ENCODE measurements around the gene TIAM2. TPM values are rescaled to one million over a fixed set of nuclear protein-coding genes. Genes with fewer than 3 reads are reported as not detected.
A peak's percentile ranks its signal among the peaks of the same experiment; 100 is the strongest.

Gene TIAM2
- total and polyA plus RNA-seq, 10 of the 15 experiments (the other 5 are each of a cell fraction or from before 2014, with no cell fraction given) = 1.1 to 10.5 (median 2.3) TPM

GRCh38 chr6:155154158-155154830 is 159.2 kb downstream of the TIAM2 start:
- Histone ChIP-seq H3K27ac (ENCODE audit: control insufficient read depth, insufficient read depth) (no peak overlapping the region), H3K4me2 (ENCODE audit: control insufficient read depth, insufficient read depth) (0 out of 2 replicates have a peak overlapping the region, but pooled peaks have one; percentile 42), H3K79me2 (ENCODE audit: control insufficient read depth, insufficient read depth, low read length) (no peaks in the 10 kb centered on the region), H3K9me3 (replicated peaks; ENCODE audit: control insufficient read depth, insufficient read depth, low read length) (no peaks in the 10 kb centered on the region), H2AFZ (ENCODE audit: control insufficient read depth, low read depth, low read length) (peak overlapping the region; percentile 68), H3K36me3 (ENCODE audit: control insufficient read depth in 2 of 2, insufficient read depth in 2 of 2, low read length in 1 of 2) (no peaks in the 10 kb centered on the region), H4K20me1 (ENCODE audit: control insufficient read depth, insufficient read depth) (no peaks in the 10 kb centered on the region), H3K4me1 (ENCODE audit: control insufficient read depth, insufficient read depth, low read length) (peaks cover 16% of the 10 kb centered on the region), H3K9ac (ENCODE audit: control insufficient read depth, insufficient read depth, low read length) (no peak overlapping the region), H3K4me3 (no peak overlapping the region), H3K27me3 (replicated peaks in 1 of 2; ENCODE audit: control insufficient read depth in 2 of 2, insufficient read depth in 2 of 2, low read length in 1 of 2) (no peaks in the 10 kb centered on the region)
- CTCF ChIA-PET = interaction anchor here (1.0 to 3.5 kb wide), 3 partner anchors 14 to 225 kb away, joined by 3 to 23 read pairs (median 6); no protein-coding TSS in a partner anchor
- intact Hi-C loops (cut with micrococcal nuclease; ENCODE audit: unreplicated experiment) (no loop called here), in situ Hi-C loops (cut with MboI) (no loop called here)
- no TSS peak for BruUV-seq (replicated peaks)
- RAD21 ChIA-PET (ENCODE audit: unreplicated experiment) = no interaction called here
- DNase-seq (ENCODE audit: low read depth, low spot score) (no peak), FAIRE-seq (no peak), ATAC-seq (peak; percentile 38)
- SMC1A ChIA-PET (ENCODE audit: uncharacterized antibody, unreplicated experiment) = interaction anchor here (0.6 to 1.3 kb wide), 5 partner anchors 9 to 226 kb away, joined by 3 to 5 read pairs (median 4); no protein-coding TSS in a partner anchor
- WGBS (ENCODE audit: insufficient coverage, insufficient replicate concordance, low lambda C conversion rate, missing lambda C conversion rate) = 62% methylated on average over 11 of the region's 11 CpGs
- POLR2A ChIA-PET = interaction anchor here (0.6 kb wide), 1 partner anchor 31 kb away, joined by 5 read pairs; no protein-coding TSS in a partner anchor
- TF ChIP-seq, protein P1, sequence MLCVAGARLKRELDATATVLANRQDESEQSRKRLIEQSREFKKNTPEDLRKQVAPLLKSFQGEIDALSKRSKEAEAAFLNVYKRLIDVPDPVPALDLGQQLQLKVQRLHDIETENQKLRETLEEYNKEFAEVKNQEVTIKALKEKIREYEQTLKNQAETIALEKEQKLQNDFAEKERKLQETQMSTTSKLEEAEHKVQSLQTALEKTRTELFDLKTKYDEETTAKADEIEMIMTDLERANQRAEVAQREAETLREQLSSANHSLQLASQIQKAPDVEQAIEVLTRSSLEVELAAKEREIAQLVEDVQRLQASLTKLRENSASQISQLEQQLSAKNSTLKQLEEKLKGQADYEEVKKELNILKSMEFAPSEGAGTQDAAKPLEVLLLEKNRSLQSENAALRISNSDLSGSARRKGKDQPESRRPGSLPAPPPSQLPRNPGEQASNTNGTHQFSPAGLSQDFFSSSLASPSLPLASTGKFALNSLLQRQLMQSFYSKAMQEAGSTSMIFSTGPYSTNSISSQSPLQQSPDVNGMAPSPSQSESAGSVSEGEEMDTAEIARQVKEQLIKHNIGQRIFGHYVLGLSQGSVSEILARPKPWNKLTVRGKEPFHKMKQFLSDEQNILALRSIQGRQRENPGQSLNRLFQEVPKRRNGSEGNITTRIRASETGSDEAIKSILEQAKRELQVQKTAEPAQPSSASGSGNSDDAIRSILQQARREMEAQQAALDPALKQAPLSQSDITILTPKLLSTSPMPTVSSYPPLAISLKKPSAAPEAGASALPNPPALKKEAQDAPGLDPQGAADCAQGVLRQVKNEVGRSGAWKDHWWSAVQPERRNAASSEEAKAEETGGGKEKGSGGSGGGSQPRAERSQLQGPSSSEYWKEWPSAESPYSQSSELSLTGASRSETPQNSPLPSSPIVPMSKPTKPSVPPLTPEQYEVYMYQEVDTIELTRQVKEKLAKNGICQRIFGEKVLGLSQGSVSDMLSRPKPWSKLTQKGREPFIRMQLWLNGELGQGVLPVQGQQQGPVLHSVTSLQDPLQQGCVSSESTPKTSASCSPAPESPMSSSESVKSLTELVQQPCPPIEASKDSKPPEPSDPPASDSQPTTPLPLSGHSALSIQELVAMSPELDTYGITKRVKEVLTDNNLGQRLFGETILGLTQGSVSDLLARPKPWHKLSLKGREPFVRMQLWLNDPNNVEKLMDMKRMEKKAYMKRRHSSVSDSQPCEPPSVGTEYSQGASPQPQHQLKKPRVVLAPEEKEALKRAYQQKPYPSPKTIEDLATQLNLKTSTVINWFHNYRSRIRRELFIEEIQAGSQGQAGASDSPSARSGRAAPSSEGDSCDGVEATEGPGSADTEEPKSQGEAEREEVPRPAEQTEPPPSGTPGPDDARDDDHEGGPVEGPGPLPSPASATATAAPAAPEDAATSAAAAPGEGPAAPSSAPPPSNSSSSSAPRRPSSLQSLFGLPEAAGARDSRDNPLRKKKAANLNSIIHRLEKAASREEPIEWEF (IDR thresholded peaks at IDR 0.05; ENCODE audit: insufficient replicate concordance, low read depth, low read length) = no peak
- TF ChIP-seq RUNX3 (IDR thresholded peaks at IDR 0.05; ENCODE audit: low read length) = peak; percentile 73
- no peak for TF ChIP-seq NR2F1 (conservative IDR thresholded peaks at IDR 0.05)
- no peak for TF ChIP-seq ZNF384 (IDR thresholded peaks at IDR 0.05; ENCODE audit: borderline replicate concordance, low read depth, low read length)
- TF ChIP-seq ZBTB11 (CRISPR knock-in tag; IDR thresholded peaks at IDR 0.05) = no peak
- TF ChIP-seq CREM (IDR thresholded peaks at IDR 0.05; ENCODE audit: low read depth) = peak; percentile 22; the same call in 1 of the 2 replicates
- TF ChIP-seq FOXK2 (IDR thresholded peaks at IDR 0.05) = no peak
- TF ChIP-seq, protein P2, sequence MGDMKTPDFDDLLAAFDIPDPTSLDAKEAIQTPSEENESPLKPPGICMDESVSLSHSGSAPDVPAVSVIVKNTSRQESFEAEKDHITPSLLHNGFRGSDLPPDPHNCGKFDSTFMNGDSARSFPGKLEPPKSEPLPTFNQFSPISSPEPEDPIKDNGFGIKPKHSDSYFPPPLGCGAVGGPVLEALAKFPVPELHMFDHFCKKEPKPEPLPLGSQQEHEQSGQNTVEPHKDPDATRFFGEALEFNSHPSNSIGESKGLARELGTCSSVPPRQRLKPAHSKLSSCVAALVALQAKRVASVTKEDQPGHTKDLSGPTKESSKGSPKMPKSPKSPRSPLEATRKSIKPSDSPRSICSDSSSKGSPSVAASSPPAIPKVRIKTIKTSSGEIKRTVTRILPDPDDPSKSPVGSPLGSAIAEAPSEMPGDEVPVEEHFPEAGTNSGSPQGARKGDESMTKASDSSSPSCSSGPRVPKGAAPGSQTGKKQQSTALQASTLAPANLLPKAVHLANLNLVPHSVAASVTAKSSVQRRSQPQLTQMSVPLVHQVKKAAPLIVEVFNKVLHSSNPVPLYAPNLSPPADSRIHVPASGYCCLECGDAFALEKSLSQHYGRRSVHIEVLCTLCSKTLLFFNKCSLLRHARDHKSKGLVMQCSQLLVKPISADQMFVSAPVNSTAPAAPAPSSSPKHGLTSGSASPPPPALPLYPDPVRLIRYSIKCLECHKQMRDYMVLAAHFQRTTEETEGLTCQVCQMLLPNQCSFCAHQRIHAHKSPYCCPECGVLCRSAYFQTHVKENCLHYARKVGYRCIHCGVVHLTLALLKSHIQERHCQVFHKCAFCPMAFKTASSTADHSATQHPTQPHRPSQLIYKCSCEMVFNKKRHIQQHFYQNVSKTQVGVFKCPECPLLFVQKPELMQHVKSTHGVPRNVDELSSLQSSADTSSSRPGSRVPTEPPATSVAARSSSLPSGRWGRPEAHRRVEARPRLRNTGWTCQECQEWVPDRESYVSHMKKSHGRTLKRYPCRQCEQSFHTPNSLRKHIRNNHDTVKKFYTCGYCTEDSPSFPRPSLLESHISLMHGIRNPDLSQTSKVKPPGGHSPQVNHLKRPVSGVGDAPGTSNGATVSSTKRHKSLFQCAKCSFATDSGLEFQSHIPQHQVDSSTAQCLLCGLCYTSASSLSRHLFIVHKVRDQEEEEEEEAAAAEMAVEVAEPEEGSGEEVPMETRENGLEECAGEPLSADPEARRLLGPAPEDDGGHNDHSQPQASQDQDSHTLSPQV (IDR thresholded peaks at IDR 0.05) = no peak
- TF ChIP-seq SUZ12 (IDR thresholded peaks at IDR 0.05; ENCODE audit: unreplicated experiment) = no peak
- TF ChIP-seq NRF1 (conservative IDR thresholded peaks at IDR 0.05; ENCODE audit: low read depth, low read length) = no peak

All from GM12878 (cell line).